H1 (cell line): ENCODE results near the gene APOM. TPM values are rescaled to one million over a fixed set of nuclear protein-coding genes. Genes with fewer than 3 reads are reported as not detected.

Experiments
- CHD7 ChIP-seq: fragments of 300-600 bp; sonication (generic); IDR thresholded peaks from 2 replicates; pipeline ENCODE4 v1.7.1; 2012; ENCODE audit warnings: low read length, moderate library complexity, mild to moderate bottlenecking, inconsistent platforms; ENCODE audit not compliant: insufficient replicate concordance
- FOSL1 ChIP-seq: IDR thresholded peaks from 2 replicates; pipeline ENCODE4 v1.6.1; 2011; ENCODE audit warnings: mild to moderate bottlenecking, low read depth, low read length, moderate library complexity; ENCODE audit not compliant: insufficient read depth
- RXRA ChIP-seq: IDR thresholded peaks from 2 replicates; pipeline ENCODE4 v1.6.1; 2011; ENCODE audit warnings: low read depth, mild to moderate bottlenecking, low read length, moderate library complexity; ENCODE audit not compliant: insufficient read depth
- polyA plus RNA-seq, 7 experiments: library from polyadenylated mRNA; depleted of rRNA in 3 of 7; stranded (reverse) in 5 of 7; unstranded in 2 of 7; fragments of >200 nt in 5 of 7; fragments of 200-250 nt in 2 of 7; gene quantifications; 1 replicate in 5 of 7; 2 replicates in 1 of 7; 4 replicates in 1 of 7; pipeline versions ENCODE4 v1.2.1 to v1.2.3, GENCODE V29; 2011 to 2013; ENCODE audit warnings: missing spikeins in 2 of 7, mixed read lengths in 2 of 7
- total RNA-seq: library from RNA; stranded (reverse); fragmentation: NEBNext Ultra II Directional; extraction: Animal tissue kit (Norgen Biotek cat#: 25700); gene quantifications from 2 replicates; pipeline ENCODE4 v1.2.1, GENCODE V29; 2021

Gene APOM
- total and polyA plus RNA-seq, 2 of the 8 experiments (the other 6 are each of a cell fraction or from before 2014, with no cell fraction given): 3.4 to 12.0 TPM

DNA sequence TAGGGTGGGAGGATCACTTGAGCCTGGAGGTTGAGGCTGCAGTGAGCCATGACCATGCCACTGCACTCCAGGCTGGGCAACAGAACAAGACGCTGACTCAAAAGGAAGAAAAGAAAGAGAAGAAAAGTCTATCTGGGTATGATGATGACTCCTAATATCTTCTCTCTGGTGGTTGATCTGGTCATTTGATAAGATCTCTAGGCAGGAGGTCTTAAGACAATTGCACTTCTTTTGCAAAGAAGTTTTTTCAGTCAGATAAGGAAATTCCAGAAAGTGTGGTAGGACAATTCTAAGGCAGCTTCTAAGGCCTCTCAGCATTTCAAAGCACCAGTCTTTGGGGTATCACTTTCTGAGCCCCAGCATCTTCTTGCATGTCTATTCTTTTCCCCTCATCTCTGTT lies 48.4 kb upstream of the APOM start (continued):
- TF ChIP-seq CHD7: no peak
- TF ChIP-seq FOSL1: no peak
- no peak for TF ChIP-seq RXRA
